Measurements from ENCODE around the gene MIGA1. TPM values are rescaled to one million over a fixed set of nuclear protein-coding genes. Genes with fewer than 3 reads are reported as not detected.

MIGA1 gene
- total and polyA plus RNA-seq, 2 of the 4 experiments (the other 2 are of a cell fraction), result 5.7 to 16.3 TPM

- TF ChIP-seq RCOR1 (IDR thresholded peaks at IDR 0.05; ENCODE audit: insufficient replicate concordance, low read length) (no peak), BHLHE40 (IDR thresholded peaks at IDR 0.05; ENCODE audit: low read depth, low read length) (no peak), RAD21 (IDR thresholded peaks at IDR 0.05; ENCODE audit: low read length) (no peak), CHD1 (IDR thresholded peaks at IDR 0.05; ENCODE audit: low read depth, low read length) (no peak), FOS (IDR thresholded peaks at IDR 0.05; ENCODE audit: low read depth, low read length) (no peak)
Observed at GRCh38 chr1:77779529-77780281, at the start of gene MIGA1 (continued).

- Histone ChIP-seq H3K9me1 (ENCODE audit: insufficient read depth, low read length) (no peaks in the 10 kb centered on the region), H4K20me1 (ENCODE audit: insufficient read depth, low read length) (no peaks in the 10 kb centered on the region), H2AK5ac (ENCODE audit: low read depth, low read length) (no peak overlapping the region), H2BK20ac (ENCODE audit: low read depth, low read length) (no peak overlapping the region), H3K23ac (ENCODE audit: low read depth, low read length) (no peak overlapping the region), H3K27ac (ENCODE audit: insufficient read depth, low read length) (no peak overlapping the region), H2BK5ac (ENCODE audit: low read depth, low read length, poor library complexity, severe bottlenecking) (no peak overlapping the region), H4K5ac (ENCODE audit: low read depth, low read length) (no peak overlapping the region), H3K79me1 (ENCODE audit: low read depth in 1 of 2, low read length in 2 of 2) (peaks cover 8 to 14% of the 10 kb centered on the region in 2 experiments), H4K91ac (ENCODE audit: insufficient read depth, low read depth, low read length) (no peak overlapping the region), H2BK15ac (ENCODE audit: low read depth, low read length) (no peak overlapping the region), H3K56ac (ENCODE audit: extremely low read depth, insufficient read depth, low read length) (no peak overlapping the region), H3K14ac (replicated peaks; ENCODE audit: low read depth, low read length) (no peak overlapping the region), H3K18ac (ENCODE audit: low read depth, low read length) (no peak overlapping the region), H3K4me3 (ENCODE audit: insufficient read depth, low read depth, low read length) (no peak overlapping the region), H3K9me3 (ENCODE audit: control insufficient read depth, insufficient read depth, low read length) (no peaks in the 10 kb centered on the region), H2AK9ac (replicated peaks; ENCODE audit: low read depth, low read length, poor library complexity) (no peak overlapping the region), H3K4me2 (ENCODE audit: low read depth, low read length) (no peak overlapping the region), H4K8ac (ENCODE audit: low read depth in 2 of 2, low read length in 2 of 2) (no peak overlapping the region), H3K36me3 (ENCODE audit: control insufficient read depth, insufficient read depth, low read length) (peaks cover 18% of the 10 kb centered on the region), H3K4ac (ENCODE audit: low read depth, low read length) (no peak overlapping the region), H3K27me3 (ENCODE audit: control insufficient read depth, insufficient read depth, low read length) (no peaks in the 10 kb centered on the region), H3K4me1 (ENCODE audit: control insufficient read depth, insufficient read depth, low read length) (no peaks in the 10 kb centered on the region), H3K9ac (ENCODE audit: low read depth, low read length) (no peak overlapping the region), H2AFZ (replicated peaks; ENCODE audit: low read length, poor library complexity) (no peak overlapping the region), H2BK120ac (ENCODE audit: low read depth, low read length) (no peak overlapping the region)
- no peak for TF ChIP-seq FOS (IDR thresholded peaks at IDR 0.05; ENCODE audit: low read depth, low read length)
- TF ChIP-seq CTCF (conservative IDR thresholded peaks at IDR 0.05; ENCODE audit: low read depth, low read length), result no peak
- TF ChIP-seq USF2 (IDR thresholded peaks at IDR 0.05; ENCODE audit: low read depth, low read length), result no peak
- TF ChIP-seq POLR2A (IDR thresholded peaks at IDR 0.05; ENCODE audit: low read depth, low read length), result no peak
- no peak for TF ChIP-seq RCOR1 (IDR thresholded peaks at IDR 0.05; ENCODE audit: insufficient replicate concordance, low read length)
- no peak for TF ChIP-seq CEBPB (IDR thresholded peaks at IDR 0.05; ENCODE audit: low read depth, low read length)
- TF ChIP-seq ELK1 (IDR thresholded peaks at IDR 0.05; ENCODE audit: borderline replicate concordance, low read depth, low read length), result no peak
- no peak for TF ChIP-seq MAFK (IDR thresholded peaks at IDR 0.05; ENCODE audit: low read depth, low read length)
- no peak for TF ChIP-seq MXI1 (IDR thresholded peaks at IDR 0.05; ENCODE audit: borderline replicate concordance, low read depth, low read length)
- POLR2A ChIA-PET (ENCODE audit: unreplicated experiment), result no interaction called here
- DNase-seq (no peak), ATAC-seq (ENCODE audit: low read depth) (no peak)
- in situ Hi-C loops (cut with MboI; ENCODE audit: low sequenced_read_pairs), result no loop called here
- BruUV-seq (replicated peaks), result no TSS peak
- CTCF ChIA-PET, result no interaction called here
- dilution Hi-C loops (cut with HindIII; ENCODE audit: low sequenced_read_pairs, unreplicated experiment), result no loop called here
- WGBS, 2 experiments (ENCODE audit: extremely low coverage in 2 of 2, insufficient read length in 1 of 2), result no CpG with 5 or more reads among the region's 1 CpG
- intact Hi-C loops (cut with micrococcal nuclease), result no loop called here
Observed at GRCh38 chr1:77732090-77732489, 47.4 kb upstream of the MIGA1 start.

Data from IMR-90 (cell line).